HG03097 (cell line): ENCODE data around the gene MEGF11.

ENCODE experiments used
- ATAC-seq: cut with Tn5 transposase; IDR thresholded peaks from one replicate; pipeline ENCODE4 v1.9.1; 2021; ENCODE audit not compliant: unreplicated experiment, low FRiP score

The MEGF11 gene

DNA sequence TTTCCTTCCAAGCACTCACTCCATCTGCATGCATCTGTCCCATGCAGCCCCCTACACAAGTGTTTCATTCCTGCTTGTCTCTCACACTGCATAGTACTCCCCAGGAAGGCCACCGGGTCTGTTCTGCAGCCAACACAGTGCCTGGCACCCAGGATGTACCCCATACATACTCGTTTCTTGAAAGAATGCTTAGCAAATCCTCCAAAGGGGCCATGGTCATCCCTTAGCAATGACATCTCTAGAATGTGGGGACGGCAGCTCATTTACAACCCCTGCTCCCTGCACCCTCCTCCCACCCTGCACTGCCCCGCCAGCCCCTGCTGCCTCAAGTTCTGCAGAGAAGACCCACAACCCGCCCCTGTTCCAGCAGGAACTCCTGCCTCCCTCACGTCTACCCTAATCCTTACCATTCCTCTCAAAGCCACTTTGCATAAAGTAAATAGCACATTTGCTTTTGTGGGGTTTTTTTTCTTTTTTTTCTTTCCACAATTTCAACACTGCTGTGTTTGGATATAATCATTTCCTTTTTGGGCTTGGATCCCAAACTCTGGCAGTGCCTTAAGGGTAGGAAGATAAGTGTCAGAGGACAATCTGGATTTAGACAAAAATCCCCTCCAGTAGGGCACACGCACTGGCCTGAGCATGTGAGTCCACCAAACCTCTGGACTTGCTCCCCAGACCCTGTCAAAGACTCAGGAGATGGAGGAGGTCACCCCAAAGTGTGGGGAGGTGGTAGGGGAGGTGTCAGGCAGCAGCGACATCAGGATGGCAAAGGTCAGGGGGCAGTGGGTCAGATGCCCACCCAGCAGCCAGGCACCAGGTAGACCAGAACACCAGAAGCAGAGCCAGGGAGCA lies 68.4 kb downstream of the MEGF11 start:
- no peak for ATAC-seq

DNA sequence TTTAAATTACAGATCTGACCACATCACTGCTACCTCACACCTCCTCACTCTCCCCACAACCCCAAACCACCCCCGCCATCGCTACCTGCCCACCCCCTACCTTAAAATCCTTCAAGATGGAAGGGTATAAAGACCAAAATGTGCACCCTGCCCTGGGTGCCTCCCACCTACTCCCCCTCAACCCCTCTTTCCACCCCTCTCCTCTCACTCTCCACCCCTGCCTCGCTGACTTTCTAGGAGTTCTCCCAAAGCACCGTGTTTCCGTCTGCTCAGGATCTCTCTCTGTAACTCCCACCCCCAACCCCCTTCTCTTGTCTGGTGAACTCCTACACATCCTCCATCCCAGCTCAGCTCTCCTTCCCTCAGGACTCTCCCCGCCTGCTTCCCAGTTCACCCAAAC lies 69.1 kb downstream of the MEGF11 start:
- no peak for ATAC-seq

DNA sequence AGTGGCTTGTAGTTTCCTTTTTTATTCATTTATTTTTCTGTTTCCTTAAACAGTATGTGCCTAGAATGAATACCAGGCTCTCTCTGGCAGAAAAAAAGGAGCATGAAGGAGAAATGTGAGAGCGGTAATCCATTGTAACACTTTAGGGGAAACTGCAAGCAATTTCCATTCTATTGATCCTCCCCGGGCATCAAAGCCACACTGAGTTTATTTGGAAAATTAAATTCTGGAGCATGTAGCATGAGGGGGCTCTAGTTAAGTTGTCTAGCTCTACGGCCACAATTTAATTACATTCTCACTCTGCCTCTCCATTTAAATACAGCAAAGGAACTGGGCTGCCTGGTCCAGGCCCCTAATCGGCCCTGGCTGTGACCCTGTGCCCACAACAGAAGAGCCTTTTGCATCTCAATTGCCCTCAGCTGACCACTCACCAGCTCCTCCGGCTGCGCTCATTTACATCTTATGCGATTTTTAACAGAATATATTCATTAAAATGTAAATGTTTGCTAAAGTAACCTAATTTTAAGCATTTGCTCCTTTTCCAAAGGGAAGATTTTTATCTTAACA lies 72.9 kb downstream of the MEGF11 start:
- ATAC-seq = no peak

DNA sequence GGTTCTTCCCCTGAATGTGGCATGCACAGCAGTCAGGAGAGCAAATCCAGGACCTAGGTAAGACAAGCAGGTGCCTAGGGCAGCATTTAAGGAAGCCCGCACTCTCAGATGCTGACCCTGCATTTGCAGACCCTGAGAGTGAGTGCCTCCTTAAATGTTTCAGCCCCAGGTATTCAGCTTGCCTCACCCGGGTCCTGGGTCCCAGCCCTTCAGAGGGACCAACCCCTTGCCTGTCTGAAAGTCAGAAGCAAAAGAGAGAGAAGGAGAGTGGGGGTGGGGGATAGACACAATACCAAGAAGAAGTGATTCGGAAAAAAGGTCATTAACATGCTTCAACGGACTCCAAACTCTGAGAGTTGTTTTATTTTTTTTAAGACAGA lies 75.0 kb downstream of the MEGF11 start:
- ATAC-seq = no peak

DNA sequence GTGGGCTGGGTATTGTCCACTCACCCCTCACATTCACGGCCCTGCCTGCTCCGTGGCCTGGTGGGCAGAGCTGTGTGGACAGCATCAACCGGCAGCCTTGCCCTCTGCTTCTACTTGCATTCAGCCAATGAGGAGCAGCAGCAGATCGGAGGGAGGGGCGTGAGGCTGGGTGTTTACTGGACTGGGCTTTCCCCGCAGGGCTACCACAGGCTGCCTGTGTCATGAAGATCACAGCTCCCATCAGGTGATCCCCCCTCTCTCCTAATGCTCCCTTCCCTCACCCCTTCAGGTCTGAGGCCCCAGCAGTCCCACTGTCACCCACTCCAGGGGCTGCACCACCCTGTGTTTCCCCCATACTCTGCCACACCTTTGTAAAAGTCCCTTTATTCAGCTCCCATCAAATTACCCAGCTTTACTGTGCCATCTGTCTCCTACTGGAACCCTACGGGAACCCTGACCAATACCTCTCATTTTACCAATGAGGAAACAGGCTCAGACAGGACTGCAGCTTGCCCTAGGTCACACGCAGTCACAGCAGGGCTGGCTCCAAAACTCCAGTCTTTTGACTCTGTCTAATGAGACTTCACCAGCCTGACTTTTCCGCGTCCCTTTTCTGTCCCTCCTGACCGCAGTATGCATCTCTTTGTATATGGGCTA lies 81.1 kb downstream of the MEGF11 start:
- ATAC-seq = no peak

DNA sequence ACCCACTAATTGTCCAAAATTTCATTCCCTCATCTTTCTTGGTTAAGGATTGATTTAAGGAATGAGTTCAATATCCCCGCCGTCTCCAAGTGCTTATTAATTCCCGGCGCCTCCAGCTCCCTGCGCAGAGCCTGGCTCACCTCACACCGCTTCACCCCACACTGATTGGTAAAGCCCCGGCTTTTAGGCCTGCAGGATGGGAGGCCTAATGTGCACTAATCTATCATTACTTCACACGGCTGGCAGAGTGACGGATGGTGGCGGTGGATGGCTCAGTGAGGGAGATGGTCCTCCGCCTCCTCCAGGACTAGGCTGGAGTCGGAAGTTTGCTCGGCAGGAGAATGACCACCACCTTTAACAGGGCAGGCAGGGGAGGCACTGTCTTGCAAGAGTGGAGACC lies 81.7 kb downstream of the MEGF11 start:
- no peak for ATAC-seq

DNA sequence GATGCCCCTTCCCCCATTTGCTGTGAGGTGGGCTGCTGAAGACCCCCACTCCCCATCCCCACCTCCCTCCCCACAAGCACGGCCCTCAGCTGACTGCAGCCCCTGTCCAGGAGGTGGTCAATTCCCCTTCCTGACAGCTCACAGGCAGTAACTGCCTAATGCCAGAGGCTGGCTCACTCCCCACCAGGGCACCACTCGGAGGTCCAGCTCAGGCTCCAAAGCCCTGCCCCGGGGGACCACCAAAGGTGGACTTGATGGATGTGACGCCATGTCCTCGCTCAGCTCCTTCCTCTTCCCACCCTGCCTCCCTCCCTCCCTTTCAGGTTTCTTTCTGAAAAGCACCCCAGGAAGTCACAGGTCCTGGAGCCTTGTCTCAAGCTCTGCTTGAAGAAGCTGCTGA lies 82.8 kb downstream of the MEGF11 start:
- ATAC-seq = no peak

DNA sequence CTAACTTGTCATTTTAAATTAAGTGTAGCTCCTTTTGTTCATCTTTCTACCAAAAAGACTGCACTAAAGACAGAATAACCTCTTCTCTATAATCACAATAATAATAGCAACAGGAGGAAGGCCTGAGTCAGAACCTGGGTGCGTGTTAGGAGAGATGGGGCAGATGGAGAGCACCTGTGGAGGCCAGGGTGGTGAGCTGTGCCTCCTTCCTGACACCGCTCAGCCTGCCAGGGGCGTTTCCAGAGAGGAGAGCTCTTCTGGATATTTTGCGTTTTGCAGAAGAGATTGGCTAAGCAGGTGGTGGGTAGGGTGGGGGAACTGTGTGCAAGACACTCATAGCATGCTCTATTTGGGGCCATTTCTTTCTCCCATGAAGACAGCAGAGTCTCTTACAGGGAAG lies 83.5 kb downstream of the MEGF11 start:
- no peak for ATAC-seq

DNA sequence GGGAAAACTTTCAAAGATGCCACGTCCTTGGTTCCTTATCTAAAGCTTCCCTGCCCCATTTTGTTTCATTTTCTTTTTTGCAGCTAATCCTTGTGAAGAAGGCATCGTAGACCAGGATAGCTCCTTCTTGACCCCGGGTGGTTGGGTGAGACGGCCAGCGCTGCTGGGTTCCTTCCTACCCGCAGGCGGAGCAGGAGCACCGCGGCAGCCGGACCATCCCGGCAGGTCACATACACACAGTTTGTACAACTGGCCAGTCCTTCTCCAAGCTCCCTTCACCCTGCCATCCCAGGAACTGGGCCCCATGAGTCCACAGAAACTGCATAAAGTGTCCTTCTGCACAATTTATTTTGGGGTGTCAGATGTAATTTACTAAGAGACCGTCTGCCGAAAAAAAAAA lies 83.9 kb downstream of the MEGF11 start:
- no peak for ATAC-seq

DNA sequence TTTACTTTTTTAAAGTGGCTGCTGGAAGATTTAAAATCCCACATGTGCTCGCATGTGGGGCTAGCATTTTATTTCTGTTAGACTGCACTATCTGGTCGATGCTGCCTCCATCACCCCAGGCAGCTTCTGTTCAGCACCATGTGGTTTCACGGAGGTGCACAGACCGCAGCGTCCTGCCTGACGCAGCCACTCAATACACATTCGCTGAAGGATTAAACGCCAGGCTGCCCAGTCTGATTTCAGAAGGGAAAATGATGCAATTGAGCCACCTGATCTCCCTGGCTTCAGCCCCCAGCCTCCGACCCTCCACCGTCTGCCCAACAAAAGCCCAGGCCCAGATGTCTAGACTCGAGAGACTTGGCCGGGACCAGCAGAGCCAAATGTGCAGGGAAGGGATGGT lies 84.5 kb downstream of the MEGF11 start:
- no peak for ATAC-seq

DNA sequence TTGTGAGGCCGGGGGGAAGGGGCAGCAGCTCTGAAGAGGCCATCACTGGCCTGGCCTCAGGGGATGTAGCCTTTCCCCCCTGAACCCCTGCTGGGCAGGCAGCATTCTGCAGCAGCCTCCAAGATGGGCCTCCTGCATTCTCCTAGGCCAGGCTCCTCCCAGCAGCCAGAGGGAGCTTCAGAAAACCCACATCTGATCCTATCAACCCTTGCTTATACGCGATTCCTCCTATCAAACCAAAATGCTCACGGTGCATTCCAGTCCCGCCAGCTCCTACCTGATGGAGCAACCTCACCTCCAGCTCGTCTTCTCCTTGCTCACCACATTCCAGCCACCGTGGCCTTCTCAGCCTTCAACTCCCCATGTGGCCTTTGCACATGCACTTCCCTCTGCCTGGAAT lies 85.7 kb downstream of the MEGF11 start:
- no peak for ATAC-seq

DNA sequence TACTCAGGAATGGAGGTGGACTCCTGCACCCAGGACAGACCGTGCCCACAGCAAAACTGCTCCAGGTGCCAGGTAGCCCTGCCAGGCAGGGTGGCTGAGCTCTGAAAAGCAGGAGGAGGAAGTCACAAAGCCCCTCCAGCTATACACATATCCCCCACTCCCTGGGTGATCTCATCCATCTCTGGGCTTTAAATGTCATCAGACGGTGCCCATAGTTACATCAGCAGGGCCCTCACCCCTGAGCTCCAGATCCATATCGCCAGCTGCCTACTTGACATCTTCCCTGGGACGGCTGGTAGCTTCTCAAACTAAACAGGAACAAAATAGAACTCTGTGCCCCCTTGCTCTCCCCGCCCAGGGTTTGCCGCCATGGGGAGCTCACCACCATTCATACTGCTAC lies 87.7 kb downstream of the MEGF11 start:
- no peak for ATAC-seq

DNA sequence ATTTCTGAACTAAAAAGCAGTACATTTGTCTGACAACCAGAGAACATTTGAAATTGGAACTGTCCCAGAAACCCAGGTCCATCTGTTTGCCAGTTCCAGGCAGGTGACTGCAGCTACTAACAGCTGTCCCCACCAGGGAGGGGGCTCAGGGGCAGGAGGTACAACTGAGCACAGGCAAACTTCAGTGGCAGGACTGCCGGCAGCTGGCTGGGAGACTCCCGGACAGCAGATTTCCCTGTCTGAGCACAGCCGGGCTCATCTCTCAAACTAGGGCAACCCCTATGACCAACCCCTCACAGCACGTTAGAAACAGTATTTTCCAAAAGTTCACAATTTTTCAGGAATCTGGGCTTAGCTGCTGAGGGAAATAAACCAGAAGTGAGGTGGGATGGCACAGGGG lies 88.8 kb downstream of the MEGF11 start:
- ATAC-seq = no peak

DNA sequence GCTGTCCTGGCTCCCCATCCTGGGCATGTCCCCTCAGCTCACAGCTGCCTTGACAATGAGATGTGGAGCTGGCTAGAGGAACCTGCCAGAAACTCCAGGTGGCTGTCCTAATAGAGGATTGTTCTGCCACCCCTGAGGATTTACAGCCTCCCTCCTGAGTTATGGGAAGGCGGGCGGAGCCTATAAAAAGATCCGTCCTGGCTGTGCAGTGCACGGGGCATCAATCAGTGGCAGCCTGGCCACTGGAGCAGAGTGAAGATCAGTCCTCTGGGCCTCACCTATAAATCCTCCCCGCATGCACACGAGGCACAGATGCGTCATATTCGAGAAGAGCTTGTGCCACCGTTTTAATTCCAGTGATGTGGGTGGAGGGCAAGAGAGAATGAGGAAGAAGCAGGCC lies 90.0 kb downstream of the MEGF11 start:
- no peak for ATAC-seq

DNA sequence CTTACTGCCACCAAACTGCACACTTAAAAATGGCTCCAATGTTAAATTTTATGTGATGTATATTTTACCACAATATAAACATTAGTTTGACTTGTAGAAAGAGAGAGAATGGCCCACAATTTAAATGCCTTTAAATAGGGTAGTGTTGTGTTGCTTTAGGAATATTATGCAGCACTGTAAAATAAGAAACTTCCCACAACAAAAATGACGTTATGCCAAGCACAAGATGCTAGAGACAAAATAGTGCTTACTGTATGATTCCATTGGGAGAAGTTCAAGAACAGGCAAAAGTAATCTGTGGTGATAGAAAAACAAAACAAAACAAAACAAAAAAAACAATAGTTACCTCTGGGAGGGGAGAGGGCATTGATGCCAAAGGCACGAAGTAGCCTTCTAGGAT lies 91.3 kb downstream of the MEGF11 start:
- ATAC-seq = no peak

DNA sequence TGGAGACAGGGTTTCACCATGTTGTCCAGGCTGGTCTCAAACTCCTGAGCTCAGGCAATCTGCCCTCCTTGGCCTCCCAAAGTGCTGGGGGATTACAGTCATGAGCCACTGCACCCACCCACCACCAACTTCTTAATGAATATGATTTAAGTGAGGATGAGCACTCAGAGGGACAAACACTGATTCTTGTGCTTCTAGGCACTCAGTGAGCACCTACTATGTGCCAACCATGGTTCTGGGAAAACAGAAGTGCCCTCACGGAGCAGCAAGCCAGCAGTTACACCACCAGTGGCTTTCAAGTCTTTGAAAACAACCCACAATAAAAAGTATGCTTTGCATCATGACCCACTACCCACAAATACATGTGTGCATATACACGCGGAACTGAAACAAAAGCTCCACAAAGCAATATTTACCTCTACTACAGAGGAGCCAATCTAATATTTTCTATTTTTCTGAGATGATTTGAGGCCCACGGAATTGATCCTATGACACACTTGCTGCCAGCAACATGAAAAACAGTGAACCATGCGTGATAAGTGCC lies 91.9 kb downstream of the MEGF11 start:
- ATAC-seq = no peak

DNA sequence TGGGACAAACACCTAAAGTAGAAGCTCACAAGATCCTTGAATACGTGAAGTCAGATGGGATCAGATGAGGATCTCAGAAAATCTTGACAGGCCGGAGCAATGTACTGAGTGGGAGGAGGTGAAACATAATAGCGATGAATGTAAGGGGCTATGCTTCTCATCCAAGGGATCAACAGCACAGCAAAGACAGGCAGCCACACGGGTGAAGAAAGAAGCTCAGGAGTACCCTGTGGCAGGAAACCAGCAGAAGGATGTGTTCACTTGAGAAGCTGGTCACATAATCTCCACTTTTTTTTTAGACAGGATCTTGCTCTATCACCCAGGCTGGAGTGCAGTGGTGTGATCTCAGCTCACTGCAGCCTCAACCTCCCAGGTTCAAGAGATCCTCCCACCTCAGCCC lies 92.4 kb downstream of the MEGF11 start:
- ATAC-seq = no peak

DNA sequence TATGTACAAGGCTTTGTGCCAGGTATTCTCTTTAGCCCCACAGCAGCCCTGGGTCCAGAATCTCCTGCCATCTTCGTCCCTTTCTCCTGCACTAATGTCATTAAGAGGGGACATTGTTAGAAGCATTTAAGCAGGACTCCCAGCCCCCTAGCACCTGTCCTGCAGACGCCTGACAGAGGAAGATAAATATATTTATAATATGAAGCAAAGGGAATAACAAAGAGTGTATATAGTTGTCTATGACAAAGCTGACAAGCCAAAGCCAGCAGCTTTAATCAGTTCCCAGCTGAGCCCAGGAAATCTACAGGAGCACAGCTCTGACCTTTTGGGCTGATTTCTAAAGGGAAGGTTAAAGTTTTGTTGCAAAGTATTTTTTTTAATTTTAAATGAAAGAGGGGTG lies 96.0 kb downstream of the MEGF11 start:
- ATAC-seq = no peak

DNA sequence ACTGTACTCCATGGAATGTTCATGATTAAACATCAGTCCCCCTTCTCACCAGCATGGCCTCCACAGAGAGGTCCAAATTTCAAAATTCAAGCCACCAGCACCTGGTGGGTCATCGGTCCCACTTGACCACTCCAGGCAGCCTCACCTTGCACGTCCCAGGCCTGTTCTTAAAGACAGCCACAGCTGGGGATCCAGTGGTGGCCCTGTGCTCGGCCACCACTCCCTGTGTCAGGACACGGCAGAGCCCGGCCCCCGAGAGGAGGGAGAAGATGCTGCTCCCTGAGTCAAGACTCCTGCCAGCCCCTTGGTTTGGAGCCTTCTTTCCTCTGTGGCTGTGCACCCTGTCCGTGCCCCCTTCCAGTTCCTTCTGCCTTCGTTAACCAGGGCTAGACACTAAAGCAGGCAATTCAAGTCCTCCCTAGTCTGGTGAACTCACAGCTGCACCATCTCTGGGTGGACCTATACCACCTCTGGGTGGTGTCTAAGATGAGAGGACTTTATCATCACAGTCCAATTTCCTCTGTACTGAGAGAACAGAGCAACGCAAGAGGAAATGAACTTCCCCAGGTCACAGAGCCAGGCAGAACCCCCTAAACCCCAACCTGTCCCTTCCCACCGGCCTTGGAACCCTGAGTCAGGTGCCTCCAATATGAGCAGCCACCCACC lies 97.1 kb downstream of the MEGF11 start:
- no peak for ATAC-seq

DNA sequence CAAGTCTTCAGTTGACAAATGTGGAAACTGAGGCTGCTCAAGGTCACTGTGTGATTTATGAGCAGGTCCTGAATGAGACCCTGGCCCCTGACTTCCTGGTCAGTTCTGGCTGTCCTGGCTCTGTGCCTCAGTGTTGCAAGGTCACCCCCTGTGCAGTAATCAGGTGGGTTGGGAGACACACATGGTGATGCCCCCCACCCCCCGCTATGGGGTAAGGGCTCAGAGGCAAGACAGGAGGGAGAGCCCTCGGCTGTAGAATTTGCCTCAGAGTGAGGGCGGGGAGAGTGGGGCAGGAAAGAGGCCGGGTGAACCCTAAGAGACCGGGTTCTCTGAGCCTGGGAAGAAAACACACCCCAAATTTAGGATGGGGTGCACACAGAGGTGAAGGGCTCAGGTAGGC lies 98.5 kb downstream of the MEGF11 start:
- no peak for ATAC-seq

DNA sequence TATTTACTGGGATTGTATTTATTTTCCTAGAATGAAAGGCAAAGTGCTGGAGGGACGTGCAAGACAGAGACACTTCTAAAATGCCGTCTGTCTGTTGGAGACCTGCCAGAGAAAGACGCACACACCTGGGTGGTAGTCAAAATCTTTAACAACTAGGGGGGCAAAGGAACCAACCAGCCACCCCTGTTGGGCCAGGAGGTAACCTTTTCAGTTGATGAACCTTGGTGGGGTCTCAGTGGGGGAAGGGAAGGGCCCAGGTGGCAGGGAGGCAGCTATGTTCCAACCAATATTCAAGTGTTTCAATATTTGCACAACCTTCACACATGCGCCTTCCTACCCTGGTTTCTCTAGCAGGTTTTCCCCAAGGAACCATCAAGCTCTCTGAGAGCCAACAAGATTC lies 99.0 kb downstream of the MEGF11 start:
- no peak for ATAC-seq
